ENCODE data around the gene TSPAN17.

- TF ChIP-seq POLR2A (IDR thresholded peaks at IDR 0.05; ENCODE audit: low read depth, low read length): no peak; the same call in 1 of the 2 replicates
- TF ChIP-seq POLR2AphosphoS5 (IDR thresholded peaks at IDR 0.05; ENCODE audit: low read depth, low read length): no peak
- no peak for TF ChIP-seq TAF1 (IDR thresholded peaks at IDR 0.05; ENCODE audit: borderline replicate concordance, low read depth, low read length)
Observed at GRCh38 chr5:176609724-176610434, 37.4 kb upstream of the TSPAN17 start, which contains the start of gene GPRIN1.
